CD4-positive, alpha-beta T cell (primary cell): ENCODE measurements around the gene HSD11B2. TPM values are rescaled to one million over a fixed set of nuclear protein-coding genes. Genes with fewer than 3 reads are reported as not detected.

Source experiments
- ATAC-seq: fragments of 200-7000 bp; cut with Tn5 transposase; one replicate; pipeline ENCODE4 v1.10.0; 2022; ENCODE audit warnings: mild to moderate bottlenecking; ENCODE audit not compliant: poor library complexity
- CTCF ChIA-PET: fragments of 350-600 bp; sonication (Branson Sonifier 250); formaldehyde crosslinking; loops from one replicate; lab custom pipeline; 2021; ENCODE audit warnings: antibody characterized with exemption, inconsistent platforms; lab: Charles Lee
- POLR2A ChIA-PET: fragments of 350-600 bp; sonication (Branson Sonifier 250); formaldehyde crosslinking; loops from one replicate; lab custom pipeline; 2021; ENCODE audit warnings: antibody characterized with exemption, inconsistent platforms; lab: Charles Lee
- DNase-seq, 14 experiments: peaks; one replicate each; pipeline ENCODE4 v3.0.0-alpha.2; 2013 to 2020; ENCODE audit warnings: mixed read lengths in 2 of 14
- H3K27ac ChIP-seq, 2 donors: one replicate each; pipeline versions ENCODE4 v1.5.1 to v1.7.0; 2013; ENCODE audit warnings: low read length in 2 of 2, low read depth in 1 of 2, mild to moderate bottlenecking in 1 of 2
- H3K27me3 ChIP-seq, 2 experiments: 1 replicate in 1 of 2; 2 replicates in 1 of 2; pipeline versions ENCODE4 v1.6.1 to v1.7.0; 2013; ENCODE audit warnings: low read length in 2 of 2, control low read depth in 1 of 2, mild to moderate bottlenecking in 1 of 2, moderate library complexity in 1 of 2; ENCODE audit not compliant: insufficient read depth in 2 of 2, control insufficient read depth in 1 of 2
- H3K36me3 ChIP-seq: one replicate; pipeline ENCODE4 v1.6.1; 2013; ENCODE audit warnings: low read length, control low read depth; ENCODE audit not compliant: insufficient read depth
- H3K4me1 ChIP-seq: one replicate; pipeline ENCODE4 v1.6.1; 2013; ENCODE audit warnings: low read length, control low read depth; ENCODE audit not compliant: insufficient read depth
- H3K4me3 ChIP-seq: one replicate; pipeline ENCODE4 v1.5.1; 2013; ENCODE audit warnings: mild to moderate bottlenecking, low read length, moderate library complexity
- H3K9me3 ChIP-seq, 2 experiments: 1 replicate in 1 of 2; 2 replicates in 1 of 2; pipeline versions ENCODE4 v1.6.1 to v1.7.0; 2013; ENCODE audit warnings: low read length in 2 of 2, mild to moderate bottlenecking in 2 of 2, control low read depth in 1 of 2, moderate library complexity in 1 of 2; ENCODE audit not compliant: control insufficient read depth in 1 of 2, insufficient read depth in 1 of 2
- H3K27ac Mint-ChIP-seq: one replicate; pipeline ENCODE4 v1.8.0; 2020; ENCODE audit warnings: mixed read lengths
- H3K27me3 Mint-ChIP-seq: one replicate; pipeline ENCODE4 v1.8.0; 2021; ENCODE audit warnings: mixed read lengths
- H3K36me3 Mint-ChIP-seq: one replicate; pipeline ENCODE4 v1.8.0; 2021; ENCODE audit warnings: low read depth, mixed read lengths
- H3K4me1 Mint-ChIP-seq: one replicate; pipeline ENCODE4 v1.8.0; 2021; ENCODE audit warnings: low read depth, mixed read lengths
- H3K4me3 Mint-ChIP-seq: one replicate; pipeline ENCODE4 v1.8.0; 2020; ENCODE audit warnings: mild to moderate bottlenecking, mixed read lengths
- H3K9me3 Mint-ChIP-seq: one replicate; pipeline ENCODE4 v1.8.0; 2020; ENCODE audit warnings: mixed read lengths
- CTCF ChIP-seq: fragments of 200-600 bp; IDR thresholded peaks from one replicate; pipeline ENCODE4 v1.8.0; 2022; ENCODE audit warnings: antibody characterized with exemption, mild to moderate bottlenecking
- intact Hi-C, 2 experiments: fragments of 100-400 bp; cut with DNase I in 1 of 2; cut with micrococcal nuclease in 1 of 2; formaldehyde crosslinking; loops; one replicate each; pipeline versions ENCODE4 v1.15.1 to v1.9.0; 2023 to 2025; cut with DNase I, micrococcal nuclease
- total RNA-seq, 174 experiments: library from RNA in 2 of 174; stranded (reverse) in 2 of 174; gene quantifications; one replicate each; pipeline ENCODE4 v1.2.3 and lab custom pipeline; 2021 to 2026

HSD11B2 gene
- total RNA-seq, 2 experiments from 2014 or later, result not detected

GRCh38 chr16:67463691-67464090 lies 32.8 kb downstream of the HSD11B2 start:
- Mint-ChIP-seq H3K36me3 (peaks cover 4% of the 10 kb centered on the region), H3K27ac (no peak overlapping the region), H3K27me3 (no peaks in the 10 kb centered on the region), H3K4me1 (peaks cover 46% of the 10 kb centered on the region), H3K4me3 (no peak overlapping the region), H3K9me3 (no peaks in the 10 kb centered on the region)
- peaks cover 36% of the 10 kb centered on the region for H3K36me3 ChIP-seq
- no peak overlapping the region for H3K27ac ChIP-seq
- H3K27me3 ChIP-seq, result no peaks in the 10 kb centered on the region
- ChIA-PET CTCF (interaction anchor here (1.5 kb wide), 1 partner anchor 36 kb away, joined by 3 read pairs; no protein-coding TSS in a partner anchor), POLR2A (no interaction called here)
- DNase-seq, result no peak
- no peak for TF ChIP-seq CTCF
- no peak for ATAC-seq
- peaks cover 29% of the 10 kb centered on the region for H3K4me1 ChIP-seq
- no peaks in the 10 kb centered on the region for H3K9me3 ChIP-seq
- no peak overlapping the region for H3K4me3 ChIP-seq
- intact Hi-C loops, result loop anchor here (2.0 to 10.0 kb wide), 2 partner anchors 35 to 199 kb away; no protein-coding TSS in a partner anchor

- Histone ChIP-seq H3K27me3 (no peaks in the 10 kb centered on the region), H3K36me3 (peaks cover 33% of the 10 kb centered on the region), H3K9me3 (no peaks in the 10 kb centered on the region), H3K4me1 (peaks cover 26% of the 10 kb centered on the region), H3K4me3 (no peak overlapping the region), H3K27ac (no peak overlapping the region)
- DNase-seq, result no peak
- peaks cover 4% of the 10 kb centered on the region for H3K36me3 Mint-ChIP-seq
- H3K27ac Mint-ChIP-seq, result no peak overlapping the region
- POLR2A ChIA-PET, result no interaction called here
- ATAC-seq, result no peak
- intact Hi-C loops, result loop anchor here (2.0 to 10.0 kb wide), 2 partner anchors 36 to 200 kb away; no protein-coding TSS in a partner anchor
- no peak for TF ChIP-seq CTCF
- H3K9me3 Mint-ChIP-seq, result no peaks in the 10 kb centered on the region
- H3K4me3 Mint-ChIP-seq, result no peak overlapping the region
- peaks cover 44% of the 10 kb centered on the region for H3K4me1 Mint-ChIP-seq
- no peaks in the 10 kb centered on the region for H3K27me3 Mint-ChIP-seq
- CTCF ChIA-PET, result interaction anchor here (1.5 kb wide), 1 partner anchor 37 kb away, joined by 3 read pairs; no protein-coding TSS in a partner anchor
Observed at GRCh38 chr16:67464565-67464964, 33.6 kb downstream of the HSD11B2 start.

- Histone ChIP-seq H3K27ac (no peak overlapping the region), H3K27me3 (no peaks in the 10 kb centered on the region), H3K9me3 (no peaks in the 10 kb centered on the region), H3K36me3 (peaks cover 16% of the 10 kb centered on the region), H3K4me1 (peaks cover 15% of the 10 kb centered on the region), H3K4me3 (no peak overlapping the region)
- no peak for TF ChIP-seq CTCF
- Mint-ChIP-seq H3K9me3 (no peaks in the 10 kb centered on the region), H3K36me3 (peaks cover 2% of the 10 kb centered on the region), H3K27ac (no peak overlapping the region), H3K4me1 (peaks cover 44% of the 10 kb centered on the region), H3K4me3 (no peak overlapping the region), H3K27me3 (no peaks in the 10 kb centered on the region)
- ChIA-PET CTCF (interaction anchor here (1.4 kb wide), 1 partner anchor 39 kb away, joined by 13 read pairs; no protein-coding TSS in a partner anchor), POLR2A (no interaction called here)
- DNase-seq (no peak), ATAC-seq (no peak)
- intact Hi-C loops, result loop anchor here (5.0 to 10.0 kb wide), 3 partner anchors 114 to 489 kb away; no protein-coding TSS in a partner anchor
Observed at GRCh38 chr16:67466581-67466980, 35.7 kb downstream of the HSD11B2 start.
